Left renal cortex interstitium (tissue), 4 donors: ENCODE results near the gene GRM5. TPM values are rescaled to one million over a fixed set of nuclear protein-coding genes. Genes with fewer than 3 reads are reported as not detected.
"Not testable (repeated sequence)": the region's sequence is repeated elsewhere in the genome, so short reads cannot be mapped to it uniquely, and the experiment has no call there.

Source experiments
- DNase-seq, 4 donors: peaks; one replicate each; pipeline ENCODE4 v3.0.0-alpha.2; 2013; ENCODE audit warnings: low read depth in 4 of 4, low spot score in 2 of 4, missing footprints in 1 of 4
- polyA plus RNA-seq, 4 donors: library from polyadenylated mRNA; unstranded; fragments of 120-200 nt; gene quantifications; one replicate each; pipeline ENCODE4 v1.2.1, GENCODE V29; 2013; ENCODE audit not compliant: insufficient read length in 4 of 4

GRM5 gene
- polyA plus RNA-seq, 4 donors = 0.25 to 0.30 (median 0.27) TPM

- not testable (repeated sequence) for DNase-seq
Observed at GRCh38 chr11:88978992-88979391, 86.8 kb downstream of the GRM5 start.

GRCh38 chr11:88975441-88975840 lies 90.3 kb downstream of the GRM5 start:
- DNase-seq = not testable (repeated sequence)

- no peak for DNase-seq
Observed at GRCh38 chr11:88972210-88972609, 93.6 kb downstream of the GRM5 start.

GRCh38 chr11:88961621-88962020 lies 104.2 kb downstream of the GRM5 start:
- DNase-seq = not testable (repeated sequence)

- DNase-seq = not testable (repeated sequence)
Observed at GRCh38 chr11:88959857-88960256, 105.9 kb downstream of the GRM5 start.

GRCh38 chr11:88950975-88951374 lies 114.8 kb downstream of the GRM5 start:
- DNase-seq = no peak

GRCh38 chr11:88948908-88949307 lies 116.9 kb downstream of the GRM5 start:
- DNase-seq = not testable (repeated sequence)

GRCh38 chr11:88947843-88948572 lies 117.8 kb downstream of the GRM5 start:
- DNase-seq = not testable (repeated sequence)

GRCh38 chr11:88929665-88930064 lies 136.1 kb downstream of the GRM5 start:
- DNase-seq = not testable (repeated sequence)

- not testable (repeated sequence) for DNase-seq
Observed at GRCh38 chr11:88917065-88917464, 148.7 kb downstream of the GRM5 start.

- no peak for DNase-seq
Observed at GRCh38 chr11:88909500-88909899, 156.3 kb downstream of the GRM5 start.

- not testable (repeated sequence) for DNase-seq
Observed at GRCh38 chr11:88901436-88901835, 164.3 kb downstream of the GRM5 start.

GRCh38 chr11:88888855-88889254 lies 176.9 kb downstream of the GRM5 start:
- DNase-seq = not testable (repeated sequence)

GRCh38 chr11:88886796-88887195 lies 179.0 kb downstream of the GRM5 start:
- no peak for DNase-seq

GRCh38 chr11:88882800-88883199 lies 183.0 kb downstream of the GRM5 start:
- DNase-seq = not testable (repeated sequence)

GRCh38 chr11:88861618-88862017 lies 204.2 kb downstream of the GRM5 start:
- no peak for DNase-seq

GRCh38 chr11:88860431-88860830 lies 205.4 kb downstream of the GRM5 start:
- peak in 1 of 4 donors; percentile 1 for DNase-seq

- not testable (repeated sequence) for DNase-seq
Observed at GRCh38 chr11:88853963-88854362, 211.8 kb downstream of the GRM5 start.

- not testable (repeated sequence) for DNase-seq
Observed at GRCh38 chr11:88851547-88851946, 214.2 kb downstream of the GRM5 start.

GRCh38 chr11:88849773-88850172 lies 216.0 kb downstream of the GRM5 start:
- DNase-seq = not testable (repeated sequence)

- DNase-seq = no peak
Observed at GRCh38 chr11:88849368-88849767, 216.4 kb downstream of the GRM5 start.

- not testable (repeated sequence) for DNase-seq
Observed at GRCh38 chr11:88846266-88846665, 219.5 kb downstream of the GRM5 start.
